ENCODE results near the gene KIAA0319L. TPM values are rescaled to one million over a fixed set of nuclear protein-coding genes. Genes with fewer than 3 reads are reported as not detected.

Gene KIAA0319L
- polyA plus RNA-seq, 1 donor from 2014 or later: 38.1 TPM

DNA sequence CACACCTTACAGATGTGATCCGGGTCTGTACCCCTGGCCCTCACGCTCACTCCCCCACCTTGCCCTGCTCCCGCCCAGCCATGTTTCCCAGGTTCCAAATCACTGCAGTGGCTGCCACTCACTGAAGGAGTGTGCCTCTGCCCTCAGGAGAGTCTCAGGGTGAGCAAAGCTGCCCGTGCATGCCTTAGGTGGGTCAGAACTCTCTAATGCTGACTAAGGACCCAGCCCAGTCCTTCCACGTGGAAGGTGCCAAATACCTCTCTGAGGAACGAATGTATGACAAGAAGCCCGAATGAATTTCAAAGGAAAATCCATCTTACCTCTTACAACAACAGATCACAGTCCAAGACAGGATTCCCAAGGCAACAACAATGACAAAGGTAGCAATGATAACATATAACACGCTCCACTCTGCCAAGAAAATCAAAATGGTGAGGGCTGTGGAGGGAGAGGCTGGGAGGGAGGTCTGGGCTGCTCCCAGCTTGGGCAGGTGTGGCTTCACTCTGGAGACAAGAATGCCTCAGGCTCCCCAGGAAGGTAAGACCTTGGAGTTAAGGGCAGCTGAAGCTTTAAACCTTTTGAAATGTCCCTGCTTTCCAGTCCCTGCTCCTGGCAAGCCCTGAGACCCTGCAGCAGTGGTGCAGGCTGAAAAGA is 115.2 kb downstream of the KIAA0319L start:
- Histone ChIP-seq H3K27ac (ENCODE audit: low read length) (no peak overlapping the region), H3K9me3 (ENCODE audit: low read length) (no peaks in the 10 kb centered on the region), H3K36me3 (ENCODE audit: insufficient read depth, low read length) (no peaks in the 10 kb centered on the region), H3K9me2 (ENCODE audit: insufficient read depth, low read length) (no peaks in the 10 kb centered on the region), H3F3A (ENCODE audit: insufficient read depth, low read length, poor library complexity, severe bottlenecking) (no peaks in the 10 kb centered on the region), H3K79me2 (replicated peaks; ENCODE audit: insufficient read depth, low read length) (no peaks in the 10 kb centered on the region), H3K27me3 (ENCODE audit: insufficient read depth, low read depth, low read length) (no peaks in the 10 kb centered on the region), H2AFZ (ENCODE audit: low read depth, low read length) (no peak overlapping the region), H3K9ac (ENCODE audit: low read length) (no peak overlapping the region), H3K4me3 (ENCODE audit: low read length) (no peak overlapping the region), H4K20me1 (ENCODE audit: insufficient read depth) (no peaks in the 10 kb centered on the region), H3K4me2 (ENCODE audit: low read length) (no peak overlapping the region)
- TF ChIP-seq RAD21 (conservative IDR thresholded peaks at IDR 0.05): no peak
- no peak for TF ChIP-seq POLR2AphosphoS5 (IDR thresholded peaks at IDR 0.05)
- no peak for TF ChIP-seq SMC3 (conservative IDR thresholded peaks at IDR 0.05; ENCODE audit: poor library complexity)
- no peak for TF ChIP-seq MXI1 (conservative IDR thresholded peaks at IDR 0.05; ENCODE audit: poor library complexity, severe bottlenecking)
- TF ChIP-seq, protein P1, sequence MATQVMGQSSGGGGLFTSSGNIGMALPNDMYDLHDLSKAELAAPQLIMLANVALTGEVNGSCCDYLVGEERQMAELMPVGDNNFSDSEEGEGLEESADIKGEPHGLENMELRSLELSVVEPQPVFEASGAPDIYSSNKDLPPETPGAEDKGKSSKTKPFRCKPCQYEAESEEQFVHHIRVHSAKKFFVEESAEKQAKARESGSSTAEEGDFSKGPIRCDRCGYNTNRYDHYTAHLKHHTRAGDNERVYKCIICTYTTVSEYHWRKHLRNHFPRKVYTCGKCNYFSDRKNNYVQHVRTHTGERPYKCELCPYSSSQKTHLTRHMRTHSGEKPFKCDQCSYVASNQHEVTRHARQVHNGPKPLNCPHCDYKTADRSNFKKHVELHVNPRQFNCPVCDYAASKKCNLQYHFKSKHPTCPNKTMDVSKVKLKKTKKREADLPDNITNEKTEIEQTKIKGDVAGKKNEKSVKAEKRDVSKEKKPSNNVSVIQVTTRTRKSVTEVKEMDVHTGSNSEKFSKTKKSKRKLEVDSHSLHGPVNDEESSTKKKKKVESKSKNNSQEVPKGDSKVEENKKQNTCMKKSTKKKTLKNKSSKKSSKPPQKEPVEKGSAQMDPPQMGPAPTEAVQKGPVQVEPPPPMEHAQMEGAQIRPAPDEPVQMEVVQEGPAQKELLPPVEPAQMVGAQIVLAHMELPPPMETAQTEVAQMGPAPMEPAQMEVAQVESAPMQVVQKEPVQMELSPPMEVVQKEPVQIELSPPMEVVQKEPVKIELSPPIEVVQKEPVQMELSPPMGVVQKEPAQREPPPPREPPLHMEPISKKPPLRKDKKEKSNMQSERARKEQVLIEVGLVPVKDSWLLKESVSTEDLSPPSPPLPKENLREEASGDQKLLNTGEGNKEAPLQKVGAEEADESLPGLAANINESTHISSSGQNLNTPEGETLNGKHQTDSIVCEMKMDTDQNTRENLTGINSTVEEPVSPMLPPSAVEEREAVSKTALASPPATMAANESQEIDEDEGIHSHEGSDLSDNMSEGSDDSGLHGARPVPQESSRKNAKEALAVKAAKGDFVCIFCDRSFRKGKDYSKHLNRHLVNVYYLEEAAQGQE (IDR thresholded peaks at IDR 0.05; ENCODE audit: borderline replicate concordance): no peak
- TF ChIP-seq EP300 (conservative IDR thresholded peaks at IDR 0.05; ENCODE audit: poor library complexity, severe bottlenecking): no peak
- TF ChIP-seq CTCF (IDR thresholded peaks at IDR 0.05; ENCODE audit: poor library complexity, severe bottlenecking): no peak
- no peak for TF ChIP-seq EZH2 (IDR thresholded peaks at IDR 0.05; ENCODE audit: borderline replicate concordance, insufficient read depth, low read length, poor library complexity, severe bottlenecking)
- no peak for TF ChIP-seq TAF1 (IDR thresholded peaks at IDR 0.05; ENCODE audit: low read depth)

GRCh38 chr1:35439626-35440025 is 117.6 kb downstream of the KIAA0319L start:
- Histone ChIP-seq H3F3A (ENCODE audit: insufficient read depth, low read length, poor library complexity, severe bottlenecking) (no peaks in the 10 kb centered on the region), H3K4me2 (ENCODE audit: low read length) (no peak overlapping the region), H3K79me2 (replicated peaks; ENCODE audit: insufficient read depth, low read length) (no peaks in the 10 kb centered on the region), H3K27me3 (ENCODE audit: insufficient read depth, low read depth, low read length) (no peaks in the 10 kb centered on the region), H3K9me3 (ENCODE audit: low read length) (no peaks in the 10 kb centered on the region), H3K4me3 (ENCODE audit: low read length) (no peak overlapping the region), H4K20me1 (ENCODE audit: insufficient read depth) (no peaks in the 10 kb centered on the region), H2AFZ (ENCODE audit: low read depth, low read length) (no peak overlapping the region), H3K27ac (ENCODE audit: low read length) (no peak overlapping the region), H3K9ac (ENCODE audit: low read length) (no peak overlapping the region), H3K36me3 (ENCODE audit: insufficient read depth, low read length) (no peaks in the 10 kb centered on the region), H3K9me2 (ENCODE audit: insufficient read depth, low read length) (no peaks in the 10 kb centered on the region)
- TF ChIP-seq SMC3 (conservative IDR thresholded peaks at IDR 0.05; ENCODE audit: poor library complexity) (no peak), EP300 (conservative IDR thresholded peaks at IDR 0.05; ENCODE audit: poor library complexity, severe bottlenecking) (no peak), EZH2 (IDR thresholded peaks at IDR 0.05; ENCODE audit: borderline replicate concordance, insufficient read depth, low read length, poor library complexity, severe bottlenecking) (no peak), POLR2AphosphoS5 (IDR thresholded peaks at IDR 0.05) (no peak), RAD21 (conservative IDR thresholded peaks at IDR 0.05) (no peak), CTCF (IDR thresholded peaks at IDR 0.05; ENCODE audit: poor library complexity, severe bottlenecking) (no peak), TAF1 (IDR thresholded peaks at IDR 0.05; ENCODE audit: low read depth) (no peak), MXI1 (conservative IDR thresholded peaks at IDR 0.05; ENCODE audit: poor library complexity, severe bottlenecking) (no peak)
- TF ChIP-seq, protein P1 (IDR thresholded peaks at IDR 0.05; ENCODE audit: borderline replicate concordance): no peak
